Muscle layer of duodenum (tissue), 2 donors: ENCODE measurements around the gene E2F8.

Source experiments
- H3K27ac ChIP-seq: one replicate; pipeline ENCODE4 v1.7.0; 2013; ENCODE audit warnings: mild to moderate bottlenecking, low read length
- H3K27me3 ChIP-seq: one replicate; pipeline ENCODE4 v1.7.0; 2013; ENCODE audit warnings: low read depth, mild to moderate bottlenecking, control low read depth, low read length
- H3K36me3 ChIP-seq, 2 donors: one replicate each; pipeline ENCODE4 v1.7.0; 2013; ENCODE audit warnings: low read length in 2 of 2, control low read depth in 1 of 2, mild to moderate bottlenecking in 1 of 2; ENCODE audit not compliant: insufficient read depth in 2 of 2, control insufficient read depth in 1 of 2
- H3K4me1 ChIP-seq, 2 donors: one replicate each; pipeline ENCODE4 v1.7.0; 2013; ENCODE audit warnings: low read length in 2 of 2, mild to moderate bottlenecking in 2 of 2, control low read depth in 1 of 2, moderate library complexity in 1 of 2; ENCODE audit not compliant: insufficient read depth in 2 of 2, control insufficient read depth in 1 of 2
- H3K4me3 ChIP-seq, 2 donors: one replicate each; pipeline ENCODE4 v1.7.0; 2013; ENCODE audit warnings: low read length in 2 of 2, low read depth in 1 of 2, mild to moderate bottlenecking in 1 of 2
- H3K9me3 ChIP-seq, 2 donors: one replicate each; pipeline ENCODE4 v1.7.0; 2013; ENCODE audit warnings: low read length in 2 of 2, control low read depth in 1 of 2, mild to moderate bottlenecking in 1 of 2; ENCODE audit not compliant: control insufficient read depth in 1 of 2
- donor health status: healthy.

E2F8 gene

GRCh38 chr11:19237381-19237780 is 3.4 kb downstream of the E2F8 start:
- H3K27me3 ChIP-seq, result peaks cover 12% of the 10 kb centered on the region

DNA sequence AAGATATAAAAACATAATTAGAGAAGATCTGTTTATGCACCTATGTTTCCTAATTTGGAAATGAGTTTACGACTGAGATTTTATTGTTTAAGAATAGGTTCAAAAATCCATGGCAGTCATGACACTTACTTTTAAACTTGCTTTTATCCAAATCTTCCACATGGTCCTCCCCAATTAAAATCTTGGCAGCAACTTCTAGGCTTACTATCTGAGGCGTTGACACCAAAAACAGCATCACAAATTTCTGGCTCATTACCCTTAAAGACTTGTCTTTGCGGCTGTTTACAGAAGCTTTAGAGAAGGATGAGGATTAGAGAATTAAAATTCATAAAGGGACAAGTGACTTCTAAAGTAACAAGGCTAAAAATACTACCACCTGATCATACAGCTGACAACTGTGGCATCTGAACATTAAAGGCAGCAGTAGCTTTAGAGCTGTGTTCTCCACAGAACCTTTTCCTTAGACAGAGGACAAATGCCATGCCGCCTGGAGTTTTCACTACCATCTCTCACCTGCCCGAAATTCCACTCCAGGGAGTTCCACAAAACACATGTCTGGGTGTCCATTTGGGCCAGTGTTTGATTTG is 6.4 kb downstream of the E2F8 start:
- H3K4me3 ChIP-seq, result no peak overlapping the region
- no peaks in the 10 kb centered on the region for H3K27me3 ChIP-seq
- no peaks in the 10 kb centered on the region for H3K9me3 ChIP-seq
- no peaks in the 10 kb centered on the region for H3K36me3 ChIP-seq
- H3K27ac ChIP-seq, result no peak overlapping the region
- no peaks in the 10 kb centered on the region for H3K4me1 ChIP-seq

More at GRCh38 chr11:19237381-19237780, 3.4 kb downstream of the E2F8 start:
- no peak overlapping the region for H3K4me3 ChIP-seq
- H3K9me3 ChIP-seq, result no peaks in the 10 kb centered on the region
- no peak overlapping the region for H3K27ac ChIP-seq
- H3K4me1 ChIP-seq, result peaks cover 0 to 19% of the 10 kb centered on the region in 2 donors
- no peaks in the 10 kb centered on the region for H3K36me3 ChIP-seq

- Histone ChIP-seq H3K4me3 (no peak overlapping the region), H3K4me1 (no peaks in the 10 kb centered on the region), H3K27ac (no peak overlapping the region), H3K27me3 (no peaks in the 10 kb centered on the region), H3K36me3 (no peaks in the 10 kb centered on the region), H3K9me3 (no peaks in the 10 kb centered on the region)
Measured at GRCh38 chr11:19232910-19233503, 7.7 kb downstream of the E2F8 start.

- H3K36me3 ChIP-seq, result no peaks in the 10 kb centered on the region
- H3K9me3 ChIP-seq, result no peaks in the 10 kb centered on the region
- H3K27ac ChIP-seq, result no peak overlapping the region
- H3K4me3 ChIP-seq, result no peak overlapping the region
- H3K4me1 ChIP-seq, result no peaks in the 10 kb centered on the region
- H3K27me3 ChIP-seq, result no peaks in the 10 kb centered on the region
Measured at GRCh38 chr11:19229671-19230070, 11.1 kb downstream of the E2F8 start.

DNA sequence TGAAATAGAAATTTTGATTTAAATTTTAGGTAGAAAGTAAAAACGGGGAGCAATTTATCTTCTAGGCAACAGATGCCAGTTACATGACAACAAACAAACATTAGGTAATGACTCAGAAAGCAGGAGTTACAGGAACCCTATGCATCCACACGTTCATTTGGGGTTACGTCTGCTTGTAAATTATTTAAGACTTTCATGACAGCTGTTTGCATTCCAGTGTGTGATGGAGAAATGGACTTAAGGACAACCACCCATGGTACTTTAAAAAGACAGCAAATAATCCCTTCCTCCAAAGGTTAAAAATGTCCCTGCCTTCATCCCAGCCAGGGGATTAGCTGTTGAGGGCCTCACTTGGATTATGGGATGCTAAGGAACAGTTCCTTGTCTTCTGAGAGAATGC is 11.8 kb downstream of the E2F8 start:
- H3K27me3 ChIP-seq, result no peaks in the 10 kb centered on the region
- no peak overlapping the region for H3K4me3 ChIP-seq
- H3K4me1 ChIP-seq, result no peaks in the 10 kb centered on the region
- no peaks in the 10 kb centered on the region for H3K36me3 ChIP-seq
- no peak overlapping the region for H3K27ac ChIP-seq
- no peaks in the 10 kb centered on the region for H3K9me3 ChIP-seq

DNA sequence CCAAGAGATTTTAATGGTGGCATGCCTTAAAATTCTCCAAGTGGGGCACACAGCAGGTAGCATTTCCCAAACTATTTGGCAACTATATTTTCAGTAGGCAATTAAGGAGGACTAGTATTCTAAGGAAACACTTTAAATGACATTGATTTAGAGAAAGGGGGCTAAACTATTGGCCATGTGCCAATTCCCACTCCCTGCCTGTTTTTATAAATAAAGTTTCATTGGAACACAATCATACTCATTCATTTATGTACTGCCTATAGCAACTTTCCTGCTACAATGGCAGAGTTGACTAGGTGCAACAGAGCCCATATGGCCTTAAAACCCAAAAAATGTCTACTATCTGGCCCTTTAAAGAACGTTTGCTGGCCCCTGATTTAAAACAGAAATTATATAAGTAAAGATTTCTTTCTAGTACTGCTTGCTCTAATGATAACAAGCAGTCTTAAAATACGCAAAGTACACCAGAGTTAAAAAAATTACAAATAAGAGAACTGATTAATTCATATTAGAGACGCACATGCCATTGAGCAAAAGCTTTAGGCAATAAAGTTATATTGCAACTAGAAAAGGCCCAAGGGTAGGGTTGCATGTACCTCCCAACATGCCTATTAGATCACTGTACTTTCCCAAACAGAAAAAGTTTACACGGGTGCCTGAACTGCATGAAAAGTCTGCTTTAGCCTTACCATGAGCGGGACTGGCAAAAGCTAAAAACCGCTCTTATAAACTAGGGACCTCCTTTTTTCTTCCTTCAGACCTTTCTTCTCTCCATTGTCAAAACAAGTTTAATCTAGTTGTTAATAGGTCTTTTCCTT is 14.2 kb downstream of the E2F8 start:
- Histone ChIP-seq H3K9me3 (no peaks in the 10 kb centered on the region), H3K27ac (no peak overlapping the region), H3K36me3 (no peaks in the 10 kb centered on the region), H3K27me3 (no peaks in the 10 kb centered on the region), H3K4me1 (no peaks in the 10 kb centered on the region), H3K4me3 (no peak overlapping the region)

DNA sequence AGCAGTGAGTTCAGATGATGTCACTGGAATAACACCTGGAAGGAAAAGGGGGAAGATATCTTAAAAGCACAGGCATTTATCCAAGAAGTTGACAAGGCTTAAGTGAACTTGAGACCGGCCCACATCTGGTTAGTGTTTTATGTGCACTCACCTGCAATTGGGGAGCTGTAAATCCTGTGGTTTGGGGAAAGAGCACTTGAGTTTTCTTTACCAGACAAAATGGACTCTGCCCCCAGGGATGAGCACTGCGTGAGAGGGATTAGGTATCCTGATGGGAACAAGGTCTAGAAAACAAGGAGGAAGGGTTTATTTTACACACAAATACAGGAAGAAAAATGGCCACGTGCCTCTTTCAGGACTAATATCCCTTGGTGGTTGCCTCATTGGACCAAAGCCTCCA is 15.2 kb downstream of the E2F8 start:
- H3K4me3 ChIP-seq, result no peak overlapping the region
- no peaks in the 10 kb centered on the region for H3K36me3 ChIP-seq
- H3K27me3 ChIP-seq, result no peaks in the 10 kb centered on the region
- no peaks in the 10 kb centered on the region for H3K4me1 ChIP-seq
- H3K27ac ChIP-seq, result no peak overlapping the region
- no peaks in the 10 kb centered on the region for H3K9me3 ChIP-seq

DNA sequence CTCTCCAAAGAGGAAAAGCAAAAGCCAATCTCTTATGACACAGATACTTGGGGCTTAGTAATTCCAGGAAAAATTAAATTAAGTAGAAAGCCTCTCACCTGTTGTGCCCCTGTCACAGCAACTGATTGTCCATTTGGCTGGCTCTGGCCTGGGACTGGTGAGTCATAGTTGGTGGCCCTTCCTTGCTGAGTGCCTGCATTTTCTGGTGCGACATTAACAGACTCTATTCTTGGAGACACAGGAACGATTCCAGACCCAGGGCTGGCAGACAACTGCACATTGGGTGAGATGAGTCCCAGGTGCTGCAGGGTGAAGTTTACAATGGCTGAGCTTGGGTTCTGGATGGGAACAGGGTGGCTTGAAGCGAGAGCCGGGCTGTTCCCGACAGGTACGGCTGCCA is 15.6 kb downstream of the E2F8 start:
- Histone ChIP-seq H3K36me3 (no peaks in the 10 kb centered on the region), H3K4me1 (no peaks in the 10 kb centered on the region), H3K27ac (no peak overlapping the region), H3K9me3 (no peaks in the 10 kb centered on the region), H3K27me3 (no peaks in the 10 kb centered on the region), H3K4me3 (no peak overlapping the region)

DNA sequence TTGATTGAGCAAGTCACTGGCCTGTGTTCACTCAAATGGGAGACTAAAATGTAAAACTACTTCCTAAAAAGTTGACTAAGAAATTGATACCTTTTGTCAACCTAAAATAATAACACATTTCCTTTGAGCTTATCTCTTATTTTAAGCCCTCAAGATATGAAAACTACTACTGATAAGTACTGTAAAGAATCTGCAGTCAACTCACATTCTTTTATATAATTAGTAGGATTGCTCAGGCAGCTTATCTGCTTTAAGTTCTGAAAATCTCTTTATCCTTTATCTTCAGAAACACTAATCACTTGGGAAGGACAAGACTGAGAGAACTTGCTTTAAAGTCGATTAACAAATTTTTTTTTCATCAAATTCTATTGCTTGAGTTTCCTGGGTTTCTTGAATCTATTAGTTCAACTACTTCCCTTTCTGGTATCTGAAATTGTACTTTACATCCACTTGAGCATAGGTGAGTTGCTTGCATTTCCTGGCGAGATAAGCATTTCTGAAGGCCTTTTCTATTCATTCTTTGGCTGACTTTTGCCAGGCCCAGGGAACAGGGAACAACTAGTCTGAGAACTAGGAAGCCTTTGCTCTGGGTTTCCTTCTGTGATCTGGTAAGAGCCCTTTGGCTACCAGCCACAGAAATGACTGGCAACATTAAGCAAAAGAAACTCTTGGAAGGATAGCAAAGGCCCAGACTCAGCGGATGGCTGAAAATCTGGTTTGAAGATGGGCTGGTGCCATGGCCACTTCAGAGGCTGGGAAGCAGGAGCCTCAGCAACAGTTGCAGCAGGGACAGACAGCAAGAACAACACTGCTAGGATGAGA is 19.6 kb downstream of the E2F8 start:
- no peaks in the 10 kb centered on the region for H3K4me1 ChIP-seq
- no peaks in the 10 kb centered on the region for H3K9me3 ChIP-seq
- H3K27ac ChIP-seq, result no peak overlapping the region
- no peaks in the 10 kb centered on the region for H3K36me3 ChIP-seq
- no peaks in the 10 kb centered on the region for H3K27me3 ChIP-seq
- no peak overlapping the region for H3K4me3 ChIP-seq

- Histone ChIP-seq H3K4me3 (no peak overlapping the region), H3K9me3 (no peaks in the 10 kb centered on the region), H3K27me3 (no peaks in the 10 kb centered on the region), H3K27ac (no peak overlapping the region), H3K36me3 (no peaks in the 10 kb centered on the region), H3K4me1 (no peaks in the 10 kb centered on the region)
Measured at GRCh38 chr11:19218786-19219460, 21.8 kb downstream of the E2F8 start.

DNA sequence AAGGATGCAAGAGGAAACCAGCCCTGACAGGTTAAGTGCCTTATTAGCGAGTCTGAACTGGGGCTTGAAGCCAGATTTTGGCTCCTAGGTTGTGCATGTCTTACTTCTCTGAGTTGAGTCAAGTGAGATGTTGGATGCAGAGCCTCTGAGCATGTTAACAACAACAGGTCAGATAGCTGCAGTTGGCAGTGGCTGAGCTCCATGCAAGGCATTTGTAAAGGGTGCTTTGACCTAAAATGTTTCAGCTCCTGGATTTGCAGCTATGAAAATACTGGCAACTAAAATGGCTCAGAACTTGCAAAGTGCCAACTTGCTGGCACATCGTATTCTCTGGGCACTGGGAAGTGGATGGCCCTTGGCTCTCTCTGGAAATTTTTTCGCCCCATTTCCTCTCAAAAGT is 22.5 kb downstream of the E2F8 start:
- Histone ChIP-seq H3K27ac (no peak overlapping the region), H3K36me3 (no peaks in the 10 kb centered on the region), H3K27me3 (no peaks in the 10 kb centered on the region), H3K4me3 (no peak overlapping the region), H3K9me3 (no peaks in the 10 kb centered on the region), H3K4me1 (no peaks in the 10 kb centered on the region)
